Gastrocnemius medialis (tissue), 4 donors: ENCODE results near the gene POLR3GL. TPM values are rescaled to one million over a fixed set of nuclear protein-coding genes. Genes with fewer than 3 reads are reported as not detected.
"Not testable (repeated sequence)": the region's sequence is repeated elsewhere in the genome, so short reads cannot be mapped to it uniquely, and the experiment has no call there.

ENCODE experiments used
- ATAC-seq, 2 donors: fragments of 150-250 bp; one replicate each; pipeline ENCODE4 v1.9.1; 2016
- DNase-seq, 2 donors: peaks; one replicate each; pipeline ENCODE4 v3.0.0-alpha.2; 2019
- H3K27ac ChIP-seq, 4 donors: fragments of 200-600 bp; sonication (generic); 1 replicate in 1 of 4; 2 replicates in 3 of 4; pipeline ENCODE4 v1.5.1; 2016 to 2018; ENCODE audit warnings: mild to moderate bottlenecking in 2 of 4, moderate library complexity in 1 of 4
- H3K27me3 ChIP-seq, 3 donors: fragments of 200-600 bp; sonication (generic) in 2 of 3; 1 replicate in 1 of 3; 2 replicates in 2 of 3; pipeline versions ENCODE4 v1.5.1 to v1.6.0; 2016 to 2019; ENCODE audit warnings: mild to moderate bottlenecking in 1 of 3, moderate library complexity in 1 of 3
- H3K36me3 ChIP-seq, 2 donors: fragments of 200-600 bp; sonication (generic) in 1 of 2; one replicate each; pipeline ENCODE4 v1.5.1; 2017 to 2018
- H3K4me1 ChIP-seq, 2 donors: fragments of 200-600 bp; sonication (generic) in 1 of 2; one replicate each; pipeline ENCODE4 v1.5.1; 2016 to 2017; ENCODE audit warnings: mild to moderate bottlenecking in 2 of 2
- H3K4me3 ChIP-seq, 4 donors: fragments of 200-600 bp; sonication (generic) in 3 of 4; 1 replicate in 1 of 4; 2 replicates in 3 of 4; pipeline ENCODE4 v1.5.1; 2016 to 2019; ENCODE audit warnings: mild to moderate bottlenecking in 2 of 4
- H3K9me3 ChIP-seq, 3 donors: fragments of 200-600 bp; sonication (generic) in 2 of 3; 1 replicate in 1 of 3; 2 replicates in 2 of 3; pipeline ENCODE4 v1.5.1; 2016 to 2019
- POLR2A ChIP-seq, 2 donors: fragments of 450-650 bp; IDR thresholded peaks; one replicate each; pipeline ENCODE4 v1.6.1; 2017; ENCODE audit warnings: antibody characterized with exemption in 2 of 2, mild to moderate bottlenecking in 2 of 2, moderate library complexity in 2 of 2
- in situ Hi-C, 4 donors: fragments of 200-750 bp; cut with MboI; loops; one replicate each; pipeline versions ENCODE4 v1.15.0 to v1.8.0; 2017; ENCODE audit warnings: low sequenced_read_pairs in 4 of 4
- intact Hi-C: fragments of 100-400 bp; cut with DNase I; formaldehyde crosslinking; loops from one replicate; pipeline ENCODE4 v1.15.1; 2023; ENCODE audit warnings: low total_unique reads
- total RNA-seq, 4 donors: library from RNA; depleted of rRNA; stranded (reverse); fragments of >200 nt; gene quantifications; one replicate each; pipeline versions ENCODE4 v1.1.0 to v1.2.3, GENCODE V29; 2016
- TF ChIP-seq, protein P1 (sequence below), 5 experiments: fragments of 450-650 bp in 3 of 5; fragments of 200-600 bp in 2 of 5; sonication (generic) in 2 of 5; IDR thresholded peaks in 4 of 5; conservative IDR thresholded peaks in 1 of 5; 1 replicate in 4 of 5; 2 replicates in 1 of 5; pipeline ENCODE4 v1.5.1; 2016 to 2019; ENCODE audit warnings: antibody characterized with exemption in 5 of 5, mild to moderate bottlenecking in 3 of 5, moderate library complexity in 3 of 5

POLR3GL gene
- total RNA-seq, 4 donors from 2014 or later = 43.5 to 78.8 (median 59.4) TPM

DNA sequence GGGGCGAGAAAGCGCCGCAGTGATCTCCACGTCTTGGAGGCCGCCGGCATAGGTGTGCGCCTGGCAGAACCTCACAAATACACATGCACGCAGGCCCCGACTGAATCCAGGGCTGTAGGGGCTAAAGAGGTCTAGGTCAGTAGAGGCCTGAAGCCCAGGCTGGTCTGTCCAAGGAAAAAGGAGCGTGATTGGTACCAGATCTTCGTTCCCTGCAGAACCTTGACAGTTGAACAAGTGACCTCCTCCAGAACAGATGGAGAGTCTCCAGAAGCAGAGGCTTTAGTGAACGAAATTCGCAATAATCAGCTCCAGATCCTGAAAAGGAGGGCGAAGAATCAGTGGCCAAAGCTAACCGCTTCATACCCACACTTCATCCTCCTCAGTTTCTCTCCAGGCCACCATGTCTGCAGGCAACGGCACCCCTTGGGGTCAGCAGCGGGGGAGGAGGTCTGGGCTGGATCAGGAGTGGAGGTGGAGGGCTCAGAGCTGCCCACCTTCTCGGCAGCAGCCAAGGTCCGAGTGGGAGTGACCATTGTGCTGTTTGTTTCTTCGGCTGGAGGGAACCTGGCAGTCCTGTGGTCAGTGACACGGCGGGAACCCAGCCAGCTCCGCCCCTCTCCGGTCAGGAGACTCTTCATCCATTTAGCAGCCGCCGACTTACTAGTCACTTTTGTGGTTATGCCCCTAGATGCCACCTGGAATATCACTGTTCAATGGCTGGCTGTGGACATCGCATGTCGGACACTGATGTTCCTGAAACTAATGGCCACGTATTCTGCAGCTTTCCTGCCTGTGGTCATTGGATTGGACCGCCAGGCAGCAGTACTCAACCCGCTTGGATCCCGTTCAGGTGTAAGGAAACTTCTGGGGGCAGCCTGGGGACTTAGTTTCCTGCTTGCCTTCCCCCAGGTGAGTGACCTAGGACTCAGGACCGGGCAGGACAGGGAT, 45.2 kb upstream of the POLR3GL start:
- H3K27me3 ChIP-seq = no peaks in the 10 kb centered on the region
- H3K9me3 ChIP-seq = no peaks in the 10 kb centered on the region
- ATAC-seq (peak; percentile 37 to 58), DNase-seq (peak; percentile 58 to 81)
- intact Hi-C loops = loop anchor here (1.0 to 5.0 kb wide), 3 partner anchors 8 to 62 kb away; partner anchors contain the start of genes PIAS3 and RBM8A
- peaks cover 4 to 39% of the 10 kb centered on the region in 2 donors for H3K36me3 ChIP-seq
- H3K27ac ChIP-seq = peak overlapping the region; percentile 92 to 98 (median 92)
- no peak for TF ChIP-seq POLR2A (IDR thresholded peaks at IDR 0.05)
- TF ChIP-seq, protein P1, sequence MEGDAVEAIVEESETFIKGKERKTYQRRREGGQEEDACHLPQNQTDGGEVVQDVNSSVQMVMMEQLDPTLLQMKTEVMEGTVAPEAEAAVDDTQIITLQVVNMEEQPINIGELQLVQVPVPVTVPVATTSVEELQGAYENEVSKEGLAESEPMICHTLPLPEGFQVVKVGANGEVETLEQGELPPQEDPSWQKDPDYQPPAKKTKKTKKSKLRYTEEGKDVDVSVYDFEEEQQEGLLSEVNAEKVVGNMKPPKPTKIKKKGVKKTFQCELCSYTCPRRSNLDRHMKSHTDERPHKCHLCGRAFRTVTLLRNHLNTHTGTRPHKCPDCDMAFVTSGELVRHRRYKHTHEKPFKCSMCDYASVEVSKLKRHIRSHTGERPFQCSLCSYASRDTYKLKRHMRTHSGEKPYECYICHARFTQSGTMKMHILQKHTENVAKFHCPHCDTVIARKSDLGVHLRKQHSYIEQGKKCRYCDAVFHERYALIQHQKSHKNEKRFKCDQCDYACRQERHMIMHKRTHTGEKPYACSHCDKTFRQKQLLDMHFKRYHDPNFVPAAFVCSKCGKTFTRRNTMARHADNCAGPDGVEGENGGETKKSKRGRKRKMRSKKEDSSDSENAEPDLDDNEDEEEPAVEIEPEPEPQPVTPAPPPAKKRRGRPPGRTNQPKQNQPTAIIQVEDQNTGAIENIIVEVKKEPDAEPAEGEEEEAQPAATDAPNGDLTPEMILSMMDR (IDR thresholded peaks at IDR 0.05 in 4 of 5, conservative IDR thresholded peaks at IDR 0.05 in 1 of 5) = peak in 1 of 5 experiments; percentile 11
- in situ Hi-C loops = loop anchor here in 1 of 4 donors (5.0 kb wide), 1 partner anchor 93 kb away; no protein-coding TSS in a partner anchor
- H3K4me3 ChIP-seq = peak overlapping the region; percentile 76 to 97 (median 88)
- peaks cover 25 to 36% of the 10 kb centered on the region in 2 donors for H3K4me1 ChIP-seq

DNA sequence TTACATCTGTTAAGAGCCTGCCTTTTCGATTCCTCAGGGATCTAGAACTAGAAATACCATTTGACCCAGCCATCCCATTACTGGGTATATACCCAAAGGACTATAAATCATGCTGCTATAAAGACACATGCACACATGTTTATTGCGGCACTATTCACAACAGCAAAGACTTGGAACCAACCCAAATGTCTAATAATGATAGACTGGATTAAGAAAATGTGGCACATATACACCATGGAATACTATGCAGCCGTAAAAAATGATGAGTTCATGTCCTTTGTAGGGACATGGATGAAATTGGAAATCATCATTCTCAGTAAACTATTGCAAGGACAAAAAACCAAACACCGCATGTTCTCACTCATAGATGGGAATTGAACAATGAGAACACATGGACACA, 44.2 kb upstream of the POLR3GL start:
- H3K27me3 ChIP-seq, intact Hi-C loops, H3K9me3 ChIP-seq, in situ Hi-C loops, ATAC-seq, DNase-seq: not testable (repeated sequence)
- peaks cover 4 to 33% of the 10 kb centered on the region in 2 donors for H3K36me3 ChIP-seq
- peak overlapping the region; percentile 92 to 98 (median 92) for H3K27ac ChIP-seq
- peak overlapping the region in 3 of 4 donors; percentile 76 to 97 (median 83) for H3K4me3 ChIP-seq
- peaks cover 25 to 36% of the 10 kb centered on the region in 2 donors for H3K4me1 ChIP-seq

DNA sequence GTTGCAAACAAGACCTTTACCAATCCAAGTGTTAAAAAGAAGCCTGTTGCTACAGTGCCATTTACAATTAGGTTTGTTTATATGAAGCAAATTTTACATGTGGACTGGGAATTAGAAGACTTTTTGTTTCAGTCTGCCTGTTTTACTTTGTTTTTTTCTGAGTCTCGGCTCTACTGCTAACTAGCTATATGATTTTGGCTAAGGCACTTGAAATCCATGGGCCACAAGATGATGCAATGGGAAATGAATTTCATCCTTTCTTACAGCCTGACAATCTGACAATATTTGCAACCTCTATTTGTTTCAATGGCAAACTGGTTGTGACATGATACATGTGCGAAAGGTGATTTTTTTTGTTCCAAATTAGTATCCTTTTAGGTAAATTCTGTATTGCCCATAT, 42.2 kb upstream of the POLR3GL start:
- intact Hi-C loops = no loop called here
- peaks cover 4 to 34% of the 10 kb centered on the region in 2 donors for H3K36me3 ChIP-seq
- no peaks in the 10 kb centered on the region for H3K9me3 ChIP-seq
- peaks cover 28 to 35% of the 10 kb centered on the region in 2 donors for H3K4me1 ChIP-seq
- no peak for DNase-seq
- no peak overlapping the region for H3K4me3 ChIP-seq
- H3K27ac ChIP-seq = peak overlapping the region in 3 of 4 donors; percentile 33 to 59 (median 41)
- no peak for ATAC-seq
- in situ Hi-C loops = no loop called here
- H3K27me3 ChIP-seq = no peaks in the 10 kb centered on the region
- no peak for TF ChIP-seq POLR2A (IDR thresholded peaks at IDR 0.05)
- TF ChIP-seq, protein P1 (IDR thresholded peaks at IDR 0.05 in 4 of 5, conservative IDR thresholded peaks at IDR 0.05 in 1 of 5) = no peak

DNA sequence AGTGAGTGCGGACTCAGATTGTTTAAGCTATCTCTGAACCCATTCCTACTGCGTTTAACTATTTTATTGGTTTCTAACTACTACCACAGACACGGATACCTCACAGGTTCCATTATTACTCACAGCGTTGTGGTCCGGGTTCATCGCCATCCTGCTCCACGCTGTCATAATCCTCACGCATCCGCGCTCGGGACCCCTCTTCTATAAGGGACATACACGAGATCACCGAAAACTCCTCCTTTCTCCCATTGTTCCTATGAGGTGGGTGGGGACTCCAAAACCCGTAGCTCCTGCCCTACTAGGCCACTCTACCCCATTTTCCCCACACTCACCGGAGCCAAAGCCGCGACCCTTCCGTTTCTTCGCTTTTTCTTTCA, 37.8 kb upstream of the POLR3GL start:
- Histone ChIP-seq H3K4me1 (peaks cover 13 to 21% of the 10 kb centered on the region in 2 donors), H3K9me3 (no peaks in the 10 kb centered on the region), H3K4me3 (peak overlapping the region; percentile 86 to 94 (median 91)), H3K27ac (peak overlapping the region; percentile 92 to 98 (median 94)), H3K27me3 (no peaks in the 10 kb centered on the region), H3K36me3 (peaks cover 4 to 34% of the 10 kb centered on the region in 2 donors)
- TF ChIP-seq, protein P1 (IDR thresholded peaks at IDR 0.05 in 4 of 5, conservative IDR thresholded peaks at IDR 0.05 in 1 of 5) = no peak
- TF ChIP-seq POLR2A (IDR thresholded peaks at IDR 0.05) = no peak
- no peak for DNase-seq
- in situ Hi-C loops = no loop called here
- ATAC-seq = peak in 1 of 2 donors; percentile 1
- intact Hi-C loops = loop anchor here (1.0 to 2.0 kb wide), 3 partner anchors 8 to 68 kb away; partner anchors contain the start of genes PEX11B and PIAS3
